ENCODE measurements around the gene SPDYE1. TPM values are rescaled to one million over a fixed set of nuclear protein-coding genes. Genes with fewer than 3 reads are reported as not detected.
"Not testable (repeated sequence)": the region's sequence is repeated elsewhere in the genome, so short reads cannot be mapped to it uniquely, and the experiment has no call there.

SPDYE1 gene
- not detected for total RNA-seq

GRCh38 chr7:43997532-43997931, at the start of gene SPDYE1:
Gene SPDYE1, plus strand, starts transcription at chr7:43997897. Its CDS starts 2,053 bp downstream, at chr7:43999950.
- DNase-seq: not testable (repeated sequence)

- DNase-seq: no peak
Measured at GRCh38 chr7:43952028-43952427, 45.7 kb upstream of the SPDYE1 start.

- DNase-seq: no peak
Measured at GRCh38 chr7:43953071-43953470, 44.6 kb upstream of the SPDYE1 start.

DNA sequence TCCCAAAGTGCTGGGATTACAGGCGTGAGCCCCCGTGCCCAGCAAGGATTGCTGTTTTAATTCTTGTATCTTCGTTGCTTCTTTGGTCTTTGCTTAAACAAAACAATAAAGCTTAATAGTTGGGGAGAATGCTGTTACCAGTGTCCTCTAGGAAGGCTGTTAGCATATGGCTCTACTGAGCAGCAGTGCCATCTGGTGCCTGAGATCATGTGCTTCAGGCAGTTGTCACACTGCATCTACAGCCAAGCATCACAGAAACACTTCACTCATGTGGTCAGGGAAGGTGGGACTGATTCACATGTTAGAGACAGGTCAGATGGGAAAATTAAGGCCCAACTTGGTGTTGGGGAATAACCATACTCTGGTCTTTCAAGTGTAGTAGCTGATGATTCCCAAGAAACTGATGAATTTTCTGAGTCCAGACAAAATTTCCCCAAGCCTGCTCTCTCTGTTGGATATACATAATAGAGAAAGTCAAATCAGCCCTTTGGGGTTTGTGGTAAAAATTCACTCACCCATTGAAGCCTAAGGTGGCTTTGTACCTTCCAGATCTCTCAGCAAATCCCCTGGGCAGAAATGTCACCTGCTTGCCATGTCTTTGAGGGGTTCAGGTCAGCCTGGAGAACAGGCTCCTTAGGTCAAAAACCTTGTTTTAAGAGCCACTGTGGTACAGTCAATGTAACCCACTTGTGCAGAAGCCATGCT, 43.0 kb upstream of the SPDYE1 start:
- peak; percentile 28 for DNase-seq

DNA sequence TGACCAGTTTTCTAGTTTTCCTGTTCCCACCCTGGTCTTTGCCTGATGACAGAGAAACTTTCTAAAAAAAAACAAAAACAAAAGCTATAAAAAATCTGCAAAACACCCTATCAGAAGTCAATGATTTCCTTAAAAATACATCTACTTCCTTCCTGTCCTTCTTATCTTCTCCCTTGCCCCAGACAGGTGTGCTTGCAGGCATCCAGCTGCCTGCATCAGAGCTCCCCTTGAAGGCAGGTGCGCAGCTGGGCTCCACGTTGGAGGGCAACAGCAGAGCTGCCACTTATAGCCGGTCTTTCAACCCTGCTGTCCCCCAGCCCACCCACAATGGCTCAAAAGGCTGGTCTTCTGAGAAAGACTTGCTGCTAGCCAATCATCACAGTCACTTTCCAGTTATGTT, 41.7 kb upstream of the SPDYE1 start:
- no peak for DNase-seq

- DNase-seq: no peak
Measured at GRCh38 chr7:43960933-43961332, 36.8 kb upstream of the SPDYE1 start.

DNA sequence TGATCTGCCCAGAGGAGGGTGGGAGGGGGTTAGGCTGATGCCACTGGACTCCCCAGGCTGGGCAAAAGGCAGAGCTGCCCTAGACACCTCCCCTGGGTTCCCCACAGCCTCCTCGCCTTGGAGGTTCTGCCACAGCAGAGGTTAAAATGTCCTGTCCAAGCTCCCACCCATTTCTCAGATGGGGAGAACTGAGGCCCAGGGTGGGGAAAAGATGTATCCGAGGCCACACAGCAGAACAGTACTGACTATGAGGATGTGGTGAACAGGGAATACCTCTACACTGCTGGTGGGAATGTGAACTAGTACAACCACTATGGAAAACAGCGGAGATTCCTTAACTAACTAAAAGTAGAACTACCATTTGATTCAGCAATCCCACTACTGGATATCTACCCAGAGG, 31.3 kb upstream of the SPDYE1 start:
- not testable (repeated sequence) for DNase-seq

DNA sequence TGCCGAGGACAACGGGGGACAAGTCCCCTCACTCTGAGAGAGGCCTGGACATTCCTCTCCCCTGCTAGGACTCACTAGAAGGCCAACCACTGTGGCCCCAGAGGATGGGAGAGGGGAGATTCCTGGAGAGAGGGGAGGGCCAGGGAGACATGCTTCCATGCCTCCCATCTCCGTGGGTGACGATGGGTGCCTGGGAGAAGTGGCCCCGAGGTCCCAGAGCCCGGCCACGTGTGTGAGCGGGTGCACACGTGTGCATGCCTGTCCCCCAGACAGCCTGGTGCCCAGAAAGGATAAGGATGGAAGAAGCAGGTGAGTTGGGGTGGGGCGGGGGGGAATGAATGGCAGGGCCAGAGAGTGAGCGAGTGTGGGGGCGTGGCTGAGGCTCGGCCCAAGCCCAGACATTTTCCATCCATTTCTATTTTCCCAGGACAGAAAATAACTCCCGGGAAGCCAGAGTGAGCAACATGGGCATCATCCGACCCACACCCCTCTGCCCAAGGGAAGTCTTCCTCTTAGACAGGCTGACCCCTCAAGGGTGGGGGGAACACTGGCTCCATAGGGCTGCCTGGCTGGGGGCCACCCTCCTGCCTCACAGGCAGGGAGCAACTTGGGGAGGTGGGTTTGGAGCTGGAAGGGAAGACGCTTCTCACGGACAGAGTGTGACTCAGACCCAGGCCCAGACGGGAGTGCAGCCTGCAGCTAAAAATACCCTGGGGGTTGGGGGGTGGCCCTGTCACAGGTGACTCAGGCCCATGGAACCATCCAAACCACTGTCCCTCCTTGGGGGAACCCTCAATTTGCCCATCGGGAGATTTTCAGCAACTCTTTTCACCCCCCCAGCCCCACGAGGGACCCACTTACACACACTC, 29.3 kb upstream of the SPDYE1 start:
- DNase-seq: not testable (repeated sequence)

DNA sequence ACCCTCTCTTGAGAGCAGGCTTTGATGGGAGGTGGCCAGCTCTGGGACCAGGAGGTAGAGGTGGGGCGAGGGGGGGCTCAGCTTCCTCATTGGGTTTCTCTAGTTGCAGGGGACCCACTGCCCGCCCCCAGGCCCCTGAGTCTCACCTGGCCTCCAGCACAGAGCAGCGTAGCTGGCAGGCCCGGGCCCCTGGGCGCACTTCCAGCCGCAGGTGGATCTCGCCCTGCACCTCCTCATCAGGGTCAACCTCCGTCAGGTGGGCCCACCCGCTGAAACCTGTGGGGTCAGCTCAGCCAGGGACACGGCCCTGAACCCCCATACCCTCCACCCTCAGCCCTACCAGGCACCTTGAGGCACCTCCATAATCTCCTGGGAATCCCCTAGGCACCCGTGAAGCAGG, 28.1 kb upstream of the SPDYE1 start:
- DNase-seq: not testable (repeated sequence)

DNA sequence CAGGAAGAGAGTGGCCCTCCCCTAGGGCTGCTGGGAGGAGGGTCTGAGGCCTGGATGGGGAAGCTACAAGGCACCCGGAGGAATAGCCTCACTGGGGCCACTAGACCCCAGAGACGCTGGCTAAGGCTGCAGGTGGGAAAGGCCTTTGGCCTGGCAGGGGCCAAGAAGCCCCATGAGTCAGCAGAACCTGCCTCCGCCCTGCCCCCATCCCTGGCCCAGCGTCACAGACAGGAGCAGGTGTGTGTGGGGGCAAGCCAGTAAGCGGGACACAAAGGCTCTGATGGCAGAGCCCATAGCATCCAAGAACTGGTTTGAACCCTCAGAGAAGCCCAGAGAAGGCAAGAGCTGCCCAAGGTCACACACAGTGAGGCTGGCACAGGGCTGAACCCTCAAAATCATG, 27.0 kb upstream of the SPDYE1 start:
- DNase-seq: not testable (repeated sequence)

DNA sequence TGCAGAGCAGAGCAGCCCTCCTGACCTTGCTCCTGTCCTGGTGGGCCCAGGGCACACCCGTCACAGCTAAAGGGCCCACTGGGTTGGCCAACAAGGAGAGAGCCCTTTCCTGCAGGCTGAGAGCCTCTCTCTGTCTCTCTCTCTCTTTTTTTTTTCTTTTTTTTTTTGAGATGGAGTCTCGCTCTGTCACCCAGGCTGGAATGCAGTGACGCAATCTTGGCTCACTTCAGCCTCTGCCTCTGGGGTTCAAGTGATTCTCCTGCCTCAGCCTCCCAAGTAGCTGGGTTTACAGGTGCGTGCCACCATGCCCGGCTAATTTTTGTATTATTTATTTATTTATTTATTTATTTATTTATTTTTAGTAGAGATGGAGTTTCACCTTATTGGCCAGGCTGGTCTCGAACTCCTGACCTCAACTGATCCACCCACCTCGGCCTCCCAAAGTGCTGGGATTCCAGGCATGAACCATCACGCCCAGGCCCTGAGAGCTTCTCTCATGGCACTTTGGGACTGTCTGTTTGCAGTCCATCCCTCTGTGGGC, 23.6 kb upstream of the SPDYE1 start:
- DNase-seq: not testable (repeated sequence)

DNA sequence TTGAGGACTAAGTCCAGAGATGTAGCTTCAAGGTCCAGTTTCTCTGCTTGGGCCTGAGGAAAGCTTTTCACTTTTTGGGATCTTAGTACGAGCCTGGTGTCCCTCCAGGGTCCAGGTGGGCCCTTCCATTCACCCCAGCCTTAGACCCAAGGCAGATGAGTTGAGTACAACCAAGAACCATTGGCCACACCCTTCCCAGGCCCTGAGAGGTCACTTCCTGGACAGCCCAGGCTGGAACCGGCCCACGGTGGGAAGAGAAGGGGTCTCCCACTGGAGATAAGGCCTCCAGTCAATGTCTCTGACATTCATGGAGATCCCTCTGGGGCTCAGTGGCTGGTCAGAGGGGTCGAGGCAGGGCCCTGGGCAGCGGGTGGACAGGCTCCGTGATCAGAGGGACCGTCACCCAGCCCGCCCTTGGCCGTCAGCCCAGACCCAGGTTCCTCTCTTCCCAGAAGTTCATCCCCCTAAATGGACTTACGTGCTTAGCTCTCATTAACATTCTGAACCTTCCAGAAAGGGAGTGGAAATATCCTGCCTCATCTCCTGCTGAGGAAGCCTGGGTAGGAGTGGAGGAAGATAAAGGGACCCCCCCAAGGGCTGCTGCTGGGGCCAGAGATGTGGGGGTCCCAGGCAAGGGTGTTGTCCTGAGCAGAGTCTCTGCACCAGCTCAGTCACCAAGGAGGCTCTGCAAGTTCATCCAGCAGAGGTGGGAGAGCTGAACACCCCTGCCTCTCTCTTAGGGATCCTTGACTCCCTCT, 22.8 kb upstream of the SPDYE1 start:
- not testable (repeated sequence) for DNase-seq

GRCh38 chr7:43977525-43977924, 20.2 kb upstream of the SPDYE1 start:
- DNase-seq: no peak

DNA sequence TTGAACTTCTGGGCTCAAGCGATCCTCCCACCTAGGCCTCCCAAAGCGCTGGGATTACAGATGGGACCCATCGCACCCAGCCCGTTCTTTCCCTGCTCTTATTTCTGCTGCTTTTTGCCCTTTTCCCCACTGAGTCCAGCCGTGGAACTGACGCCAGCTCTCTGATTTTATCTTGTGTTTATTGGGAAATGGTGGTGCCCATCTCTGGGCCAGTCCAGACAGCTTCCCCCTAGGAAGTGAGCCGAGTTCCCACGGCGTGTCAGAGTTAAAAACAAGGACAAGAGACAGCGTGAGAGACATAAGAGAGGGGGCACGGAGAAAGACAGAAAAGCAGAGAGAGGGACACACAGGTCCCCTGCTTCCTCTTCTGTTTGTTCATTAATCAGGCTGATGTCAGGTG, 19.6 kb upstream of the SPDYE1 start:
- not testable (repeated sequence) for DNase-seq

DNA sequence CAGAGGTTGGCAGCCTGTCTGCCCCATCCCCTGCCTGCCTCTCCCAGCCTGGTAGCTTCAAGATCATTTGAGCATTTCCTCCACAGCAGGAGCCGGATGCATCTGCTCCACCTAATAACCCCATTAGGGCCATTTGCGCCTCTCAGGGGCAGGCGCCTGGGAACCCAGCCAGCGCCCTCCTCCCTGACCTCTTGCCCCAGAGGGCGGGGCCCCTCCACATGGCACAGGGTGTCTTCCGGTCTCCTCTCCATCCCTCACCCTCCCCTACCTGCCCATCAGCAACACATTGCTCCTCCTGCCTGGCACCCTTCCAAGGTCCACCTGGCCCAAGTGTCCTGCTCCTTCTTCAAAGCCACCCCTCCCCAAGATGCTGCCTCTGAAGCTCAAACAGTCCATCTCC, 14.8 kb upstream of the SPDYE1 start:
- DNase-seq: not testable (repeated sequence)

- DNase-seq: not testable (repeated sequence)
Measured at GRCh38 chr7:43983736-43984135, 14.0 kb upstream of the SPDYE1 start.

DNA sequence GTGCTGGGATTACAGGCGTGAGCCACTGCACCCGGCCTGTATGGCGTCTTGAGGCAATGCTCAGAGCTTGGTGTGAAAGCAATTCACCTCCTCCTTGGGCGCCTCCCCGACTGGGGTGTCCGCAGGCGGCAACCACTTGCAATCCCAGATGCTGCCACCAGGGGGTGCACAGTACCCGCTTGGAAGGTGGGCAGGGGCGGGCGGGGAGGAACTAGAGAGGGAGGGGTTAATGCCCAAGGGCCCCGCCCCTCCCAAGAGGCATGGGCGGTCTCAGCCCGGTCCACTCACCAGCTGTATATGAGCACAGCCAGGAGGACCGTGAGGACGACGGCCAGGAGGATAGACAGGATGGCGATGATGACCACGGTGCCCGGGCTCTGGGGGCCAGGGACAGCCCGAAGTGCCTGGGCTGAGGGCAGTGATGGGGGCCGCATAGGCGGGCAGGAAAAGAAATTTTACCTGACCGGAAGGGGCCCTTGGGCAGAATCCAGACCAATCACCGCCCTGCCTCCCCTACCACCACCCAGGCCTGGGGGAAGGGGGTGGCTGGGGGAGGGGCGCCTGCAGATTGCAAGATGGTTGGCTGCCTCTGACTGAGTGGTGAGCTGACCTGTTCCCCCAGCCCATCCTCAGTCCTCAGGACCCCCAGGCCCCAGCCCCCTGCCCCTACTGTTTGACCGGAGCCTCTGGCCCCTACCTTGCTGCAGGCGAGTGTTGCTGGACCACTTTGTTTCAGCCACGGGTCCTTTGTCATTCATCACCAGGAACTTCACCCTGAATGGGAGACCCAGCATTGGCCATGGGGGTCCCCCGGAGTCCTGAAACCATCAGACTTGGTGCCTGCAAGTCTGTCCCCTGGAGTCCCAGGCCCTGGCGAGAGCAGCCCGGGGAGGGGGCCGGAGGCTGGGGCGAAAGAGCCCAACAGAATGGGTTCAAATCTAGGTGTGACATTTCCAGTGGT, 11.5 kb upstream of the SPDYE1 start:
- DNase-seq: peak; percentile 25

DNA sequence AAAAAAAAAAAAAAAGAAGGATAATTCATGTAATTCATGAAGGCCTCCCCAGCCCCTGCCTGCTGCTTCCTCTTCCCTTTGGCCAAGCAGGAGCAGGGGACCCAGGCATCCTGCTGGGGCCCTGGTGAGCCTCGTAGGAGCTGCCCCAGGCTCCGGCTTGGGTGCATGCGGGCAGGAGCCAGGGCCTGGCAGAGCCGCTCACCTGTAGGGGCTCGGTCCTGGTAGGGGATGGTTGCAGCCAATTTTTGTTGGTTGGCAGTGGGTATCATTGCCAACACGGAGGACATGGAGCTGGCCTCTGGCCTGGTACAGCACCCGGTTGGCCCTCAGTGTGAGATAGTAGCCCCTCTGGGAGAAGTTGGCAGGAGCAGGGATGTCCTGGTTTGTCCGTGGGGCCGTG, 10.2 kb upstream of the SPDYE1 start:
- DNase-seq: not testable (repeated sequence)

DNA sequence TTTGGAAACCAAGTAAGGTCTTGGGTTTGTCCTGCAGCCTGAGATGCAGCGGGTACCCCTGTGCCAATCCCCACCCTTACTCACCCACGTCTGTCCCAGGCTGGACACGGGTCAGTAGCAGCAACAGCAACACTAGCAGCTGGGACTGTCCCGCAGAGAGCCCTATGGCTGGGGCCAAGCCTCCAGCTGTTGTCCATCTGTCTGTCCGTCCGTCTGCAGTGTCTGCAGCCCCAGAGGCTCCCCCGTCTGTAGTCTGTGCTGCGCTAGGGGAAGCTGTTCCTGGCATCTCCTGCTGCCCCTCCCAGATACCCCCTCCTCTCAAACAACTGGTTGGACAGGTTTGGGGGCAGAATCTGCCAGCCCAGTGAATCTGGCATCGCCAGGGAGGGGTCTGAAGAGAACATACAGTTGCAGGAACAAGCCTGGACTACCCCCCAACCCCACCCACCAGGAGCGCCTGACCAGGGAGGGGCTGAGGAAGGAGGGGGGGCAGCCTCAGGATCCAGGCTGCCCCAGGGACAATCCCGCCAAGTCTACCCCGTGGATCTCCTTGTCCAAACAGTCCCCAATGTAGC, 7.6 kb upstream of the SPDYE1 start:
- DNase-seq: not testable (repeated sequence)

DNA sequence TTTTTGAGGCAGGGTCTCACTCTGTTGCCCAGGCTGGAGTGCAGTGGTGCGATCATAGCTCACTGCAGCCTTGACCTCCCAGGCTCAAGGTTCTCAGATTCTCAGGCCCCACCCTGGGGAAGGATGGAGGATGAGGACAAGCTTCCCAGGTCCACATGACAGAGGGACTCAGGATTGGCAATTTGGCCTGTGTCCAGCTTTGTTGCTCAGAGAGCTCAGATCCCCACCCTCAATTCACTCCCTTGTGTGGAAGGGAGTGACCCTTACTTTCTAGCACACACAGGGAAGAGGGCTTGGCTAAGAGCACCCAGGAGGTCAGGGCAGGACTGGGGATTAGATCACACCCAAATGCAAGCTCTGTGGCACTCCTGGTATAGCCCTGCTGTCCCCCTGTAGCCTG, 6.9 kb upstream of the SPDYE1 start:
- DNase-seq: not testable (repeated sequence)

DNA sequence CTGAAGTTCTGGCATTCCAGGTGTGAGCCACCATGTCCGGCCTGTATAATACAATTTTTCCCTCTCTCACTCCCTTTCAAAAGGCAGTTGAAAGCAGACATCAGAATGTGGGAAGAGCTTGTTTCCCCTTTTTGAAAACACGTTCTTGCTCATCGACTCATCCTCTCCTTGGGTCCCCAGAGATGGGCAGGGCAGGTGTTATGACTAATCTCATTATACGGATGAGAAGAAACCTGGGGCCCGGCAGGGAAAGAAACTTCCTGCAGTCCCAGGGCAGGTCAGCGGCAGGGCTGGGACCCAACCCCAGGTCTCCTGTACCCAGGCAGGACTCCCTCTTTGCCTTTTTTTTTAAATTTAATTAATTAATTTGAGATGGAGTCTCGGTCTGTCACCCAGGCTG, 4.8 kb upstream of the SPDYE1 start:
- not testable (repeated sequence) for DNase-seq

Data from occipital lobe (tissue), 2 donors.